Measurements from ENCODE around the gene KDM4B. TPM values are rescaled to one million over a fixed set of nuclear protein-coding genes. Genes with fewer than 3 reads are reported as not detected.

Gene KDM4B
- total and polyA plus RNA-seq, 10 of the 15 experiments (the other 5 are each of a cell fraction or from before 2014, with no cell fraction given) = 0.47 to 49.6 (median 16.2) TPM

DNA sequence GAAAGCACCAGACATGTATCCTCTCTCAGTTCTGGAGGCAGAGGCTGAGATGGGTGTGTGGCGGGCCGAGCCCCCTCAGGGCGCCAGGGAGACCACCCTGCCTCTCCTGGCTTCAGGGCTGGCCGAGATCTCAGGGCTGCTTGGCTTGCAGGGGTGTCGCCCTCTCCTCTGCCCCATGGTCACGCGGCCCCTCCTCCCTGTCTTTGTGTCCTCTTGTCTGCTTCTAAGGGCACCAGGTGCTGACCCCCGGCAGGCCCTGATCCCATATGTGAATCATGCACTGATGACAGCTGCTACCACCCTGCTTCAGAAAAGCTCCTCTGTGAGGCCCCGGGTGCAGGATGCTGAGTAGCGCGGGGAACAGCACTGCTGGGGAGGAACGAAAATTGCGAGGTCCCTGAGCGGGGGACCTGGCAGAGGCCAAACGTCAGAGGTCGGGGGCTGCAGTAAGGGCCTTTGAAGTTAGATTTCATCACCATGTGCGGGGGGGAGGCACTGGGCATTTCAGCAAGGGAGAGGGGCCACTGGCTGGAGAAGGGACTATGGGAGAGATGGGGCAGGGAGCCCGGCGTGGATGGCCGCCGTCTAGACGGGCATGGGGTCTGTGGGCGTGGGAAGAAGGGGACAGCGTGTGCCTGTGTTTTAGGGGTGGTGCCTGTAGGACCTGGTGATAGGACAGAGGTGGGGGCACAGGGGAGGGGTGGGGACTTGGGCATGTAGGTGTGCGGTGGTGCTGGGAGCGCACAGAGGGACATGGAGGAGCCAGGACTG is 125.2 kb downstream of the KDM4B start:
- Histone ChIP-seq H3K27me3 (replicated peaks in 1 of 2; ENCODE audit: control insufficient read depth in 2 of 2, insufficient read depth in 2 of 2, low read length in 1 of 2) (no peaks in the 10 kb centered on the region), H3K27ac (ENCODE audit: control insufficient read depth, insufficient read depth) (no peak overlapping the region), H3K9ac (ENCODE audit: control insufficient read depth, insufficient read depth, low read length) (no peak overlapping the region), H3K79me2 (ENCODE audit: control insufficient read depth, insufficient read depth, low read length) (no peaks in the 10 kb centered on the region), H3K36me3 (ENCODE audit: control insufficient read depth in 2 of 2, insufficient read depth in 2 of 2, low read length in 1 of 2) (peaks cover 0 to 8% of the 10 kb centered on the region in 2 experiments; a peak in 3 of 4 replicates), H2AFZ (ENCODE audit: control insufficient read depth, low read depth, low read length) (no peak overlapping the region), H3K9me3 (replicated peaks; ENCODE audit: control insufficient read depth, insufficient read depth, low read length) (peaks cover 19% of the 10 kb centered on the region; the same call in 2 of the 3 replicates), H3K4me2 (ENCODE audit: control insufficient read depth, insufficient read depth) (no peak overlapping the region), H3K4me3 (no peak overlapping the region), H4K20me1 (ENCODE audit: control insufficient read depth, insufficient read depth) (no peaks in the 10 kb centered on the region), H3K4me1 (ENCODE audit: control insufficient read depth, insufficient read depth, low read length) (no peaks in the 10 kb centered on the region)
- ATAC-seq (no peak), DNase-seq (ENCODE audit: low read depth, low spot score) (no peak), FAIRE-seq (no peak)
- RAD21 ChIA-PET (ENCODE audit: unreplicated experiment) = no interaction called here
- SMC1A ChIA-PET (ENCODE audit: uncharacterized antibody, unreplicated experiment) = no interaction called here
- CTCF ChIA-PET = no interaction called here
- 94% methylated on average over 19 of the region's 26 CpGs for WGBS (ENCODE audit: insufficient coverage, insufficient replicate concordance, low lambda C conversion rate, missing lambda C conversion rate)
- intact Hi-C loops (cut with micrococcal nuclease; ENCODE audit: unreplicated experiment) = no loop called here
- no TSS peak for BruUV-seq (replicated peaks)
- in situ Hi-C loops (cut with MboI) = no loop called here
- POLR2A ChIA-PET = no interaction called here
- TF ChIP-seq, protein P1, sequence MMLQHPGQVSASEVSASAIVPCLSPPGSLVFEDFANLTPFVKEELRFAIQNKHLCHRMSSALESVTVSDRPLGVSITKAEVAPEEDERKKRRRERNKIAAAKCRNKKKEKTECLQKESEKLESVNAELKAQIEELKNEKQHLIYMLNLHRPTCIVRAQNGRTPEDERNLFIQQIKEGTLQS (IDR thresholded peaks at IDR 0.05; ENCODE audit: borderline replicate concordance, extremely low read depth, low read depth, low read length) = no peak
- TF ChIP-seq CBFB (IDR thresholded peaks at IDR 0.05; ENCODE audit: low read depth) = no peak
- TF ChIP-seq, protein P2, sequence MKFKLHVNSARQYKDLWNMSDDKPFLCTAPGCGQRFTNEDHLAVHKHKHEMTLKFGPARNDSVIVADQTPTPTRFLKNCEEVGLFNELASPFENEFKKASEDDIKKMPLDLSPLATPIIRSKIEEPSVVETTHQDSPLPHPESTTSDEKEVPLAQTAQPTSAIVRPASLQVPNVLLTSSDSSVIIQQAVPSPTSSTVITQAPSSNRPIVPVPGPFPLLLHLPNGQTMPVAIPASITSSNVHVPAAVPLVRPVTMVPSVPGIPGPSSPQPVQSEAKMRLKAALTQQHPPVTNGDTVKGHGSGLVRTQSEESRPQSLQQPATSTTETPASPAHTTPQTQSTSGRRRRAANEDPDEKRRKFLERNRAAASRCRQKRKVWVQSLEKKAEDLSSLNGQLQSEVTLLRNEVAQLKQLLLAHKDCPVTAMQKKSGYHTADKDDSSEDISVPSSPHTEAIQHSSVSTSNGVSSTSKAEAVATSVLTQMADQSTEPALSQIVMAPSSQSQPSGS (IDR thresholded peaks at IDR 0.05; ENCODE audit: low read length) = no peak
- no peak for TF ChIP-seq TCF12 (IDR thresholded peaks at IDR 0.05; ENCODE audit: low read depth, low read length)
- no peak for TF ChIP-seq CBX3 (IDR thresholded peaks at IDR 0.05; ENCODE audit: borderline replicate concordance, low read depth)
- TF ChIP-seq GABPA (IDR thresholded peaks at IDR 0.05; ENCODE audit: low read depth) = no peak
- TF ChIP-seq, protein P3, sequence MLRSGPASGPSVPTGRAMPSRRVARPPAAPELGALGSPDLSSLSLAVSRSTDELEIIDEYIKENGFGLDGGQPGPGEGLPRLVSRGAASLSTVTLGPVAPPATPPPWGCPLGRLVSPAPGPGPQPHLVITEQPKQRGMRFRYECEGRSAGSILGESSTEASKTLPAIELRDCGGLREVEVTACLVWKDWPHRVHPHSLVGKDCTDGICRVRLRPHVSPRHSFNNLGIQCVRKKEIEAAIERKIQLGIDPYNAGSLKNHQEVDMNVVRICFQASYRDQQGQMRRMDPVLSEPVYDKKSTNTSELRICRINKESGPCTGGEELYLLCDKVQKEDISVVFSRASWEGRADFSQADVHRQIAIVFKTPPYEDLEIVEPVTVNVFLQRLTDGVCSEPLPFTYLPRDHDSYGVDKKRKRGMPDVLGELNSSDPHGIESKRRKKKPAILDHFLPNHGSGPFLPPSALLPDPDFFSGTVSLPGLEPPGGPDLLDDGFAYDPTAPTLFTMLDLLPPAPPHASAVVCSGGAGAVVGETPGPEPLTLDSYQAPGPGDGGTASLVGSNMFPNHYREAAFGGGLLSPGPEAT (IDR thresholded peaks at IDR 0.05; ENCODE audit: low read depth) = no peak
- TF ChIP-seq, protein P4, sequence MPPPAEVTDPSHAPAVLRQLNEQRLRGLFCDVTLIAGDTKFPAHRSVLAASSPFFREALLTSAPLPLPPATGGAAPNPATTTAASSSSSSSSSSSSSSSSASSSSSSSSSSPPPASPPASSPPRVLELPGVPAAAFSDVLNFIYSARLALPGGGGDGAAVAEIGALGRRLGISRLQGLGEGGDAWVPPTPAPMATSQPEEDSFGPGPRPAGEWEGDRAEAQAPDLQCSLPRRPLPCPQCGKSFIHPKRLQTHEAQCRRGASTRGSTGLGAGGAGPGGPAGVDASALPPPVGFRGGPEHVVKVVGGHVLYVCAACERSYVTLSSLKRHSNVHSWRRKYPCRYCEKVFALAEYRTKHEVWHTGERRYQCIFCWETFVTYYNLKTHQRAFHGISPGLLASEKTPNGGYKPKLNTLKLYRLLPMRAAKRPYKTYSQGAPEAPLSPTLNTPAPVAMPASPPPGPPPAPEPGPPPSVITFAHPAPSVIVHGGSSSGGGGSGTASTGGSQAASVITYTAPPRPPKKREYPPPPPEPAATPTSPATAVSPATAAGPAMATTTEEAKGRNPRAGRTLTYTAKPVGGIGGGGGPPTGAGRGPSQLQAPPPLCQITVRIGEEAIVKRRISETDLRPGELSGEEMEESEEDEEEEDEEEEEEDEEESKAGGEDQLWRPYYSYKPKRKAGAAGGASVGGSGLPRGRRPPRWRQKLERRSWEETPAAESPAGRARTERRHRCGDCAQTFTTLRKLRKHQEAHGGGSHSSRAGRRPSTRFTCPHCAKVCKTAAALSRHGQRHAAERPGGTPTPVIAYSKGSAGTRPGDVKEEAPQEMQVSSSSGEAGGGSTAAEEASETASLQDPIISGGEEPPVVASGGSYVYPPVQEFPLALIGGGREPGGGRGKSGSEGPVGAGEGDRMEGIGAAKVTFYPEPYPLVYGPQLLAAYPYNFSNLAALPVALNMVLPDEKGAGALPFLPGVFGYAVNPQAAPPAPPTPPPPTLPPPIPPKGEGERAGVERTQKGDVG (CRISPR knock-in tag; IDR thresholded peaks at IDR 0.05) = no peak
- TF ChIP-seq SUZ12 (IDR thresholded peaks at IDR 0.05; ENCODE audit: unreplicated experiment) = no peak
- TF ChIP-seq EED (IDR thresholded peaks at IDR 0.05; ENCODE audit: low read depth) = no peak
- TF ChIP-seq, protein P5, sequence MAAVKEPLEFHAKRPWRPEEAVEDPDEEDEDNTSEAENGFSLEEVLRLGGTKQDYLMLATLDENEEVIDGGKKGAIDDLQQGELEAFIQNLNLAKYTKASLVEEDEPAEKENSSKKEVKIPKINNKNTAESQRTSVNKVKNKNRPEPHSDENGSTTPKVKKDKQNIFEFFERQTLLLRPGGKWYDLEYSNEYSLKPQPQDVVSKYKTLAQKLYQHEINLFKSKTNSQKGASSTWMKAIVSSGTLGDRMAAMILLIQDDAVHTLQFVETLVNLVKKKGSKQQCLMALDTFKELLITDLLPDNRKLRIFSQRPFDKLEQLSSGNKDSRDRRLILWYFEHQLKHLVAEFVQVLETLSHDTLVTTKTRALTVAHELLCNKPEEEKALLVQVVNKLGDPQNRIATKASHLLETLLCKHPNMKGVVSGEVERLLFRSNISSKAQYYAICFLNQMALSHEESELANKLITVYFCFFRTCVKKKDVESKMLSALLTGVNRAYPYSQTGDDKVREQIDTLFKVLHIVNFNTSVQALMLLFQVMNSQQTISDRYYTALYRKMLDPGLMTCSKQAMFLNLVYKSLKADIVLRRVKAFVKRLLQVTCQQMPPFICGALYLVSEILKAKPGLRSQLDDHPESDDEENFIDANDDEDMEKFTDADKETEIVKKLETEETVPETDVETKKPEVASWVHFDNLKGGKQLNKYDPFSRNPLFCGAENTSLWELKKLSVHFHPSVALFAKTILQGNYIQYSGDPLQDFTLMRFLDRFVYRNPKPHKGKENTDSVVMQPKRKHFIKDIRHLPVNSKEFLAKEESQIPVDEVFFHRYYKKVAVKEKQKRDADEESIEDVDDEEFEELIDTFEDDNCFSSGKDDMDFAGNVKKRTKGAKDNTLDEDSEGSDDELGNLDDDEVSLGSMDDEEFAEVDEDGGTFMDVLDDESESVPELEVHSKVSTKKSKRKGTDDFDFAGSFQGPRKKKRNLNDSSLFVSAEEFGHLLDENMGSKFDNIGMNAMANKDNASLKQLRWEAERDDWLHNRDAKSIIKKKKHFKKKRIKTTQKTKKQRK (IDR thresholded peaks at IDR 0.05; ENCODE audit: low read depth, low read length) = no peak

All from GM12878 (cell line).